ENCODE measurements around the gene MREG. TPM values are rescaled to one million over a fixed set of nuclear protein-coding genes. Genes with fewer than 3 reads are reported as not detected.

MREG gene
- total RNA-seq, 1 experiment from 2014 or later, result 23.0 TPM

DNA sequence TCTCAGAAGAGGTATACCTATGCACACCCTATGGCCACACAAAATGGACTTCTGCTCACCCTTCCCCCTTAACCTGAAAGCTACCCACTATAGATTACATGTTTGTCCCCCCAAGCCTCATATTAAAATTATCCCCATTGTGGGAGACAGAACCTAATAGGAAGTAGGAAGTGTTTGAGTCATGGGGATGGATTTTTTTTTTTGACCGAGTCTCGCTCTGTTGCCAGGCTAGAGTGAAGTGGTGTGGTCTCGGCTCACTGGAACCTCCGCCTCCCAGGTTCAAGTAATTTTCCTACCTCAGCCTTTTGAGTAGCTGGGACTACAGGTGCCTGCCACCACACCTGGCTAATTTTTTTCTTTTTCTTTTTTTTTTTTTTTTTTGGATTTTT lies 98.6 kb downstream of the MREG start:
- no peak for TF ChIP-seq EZH2 (IDR thresholded peaks at IDR 0.05; ENCODE audit: low read depth)
- TF ChIP-seq, protein P1, sequence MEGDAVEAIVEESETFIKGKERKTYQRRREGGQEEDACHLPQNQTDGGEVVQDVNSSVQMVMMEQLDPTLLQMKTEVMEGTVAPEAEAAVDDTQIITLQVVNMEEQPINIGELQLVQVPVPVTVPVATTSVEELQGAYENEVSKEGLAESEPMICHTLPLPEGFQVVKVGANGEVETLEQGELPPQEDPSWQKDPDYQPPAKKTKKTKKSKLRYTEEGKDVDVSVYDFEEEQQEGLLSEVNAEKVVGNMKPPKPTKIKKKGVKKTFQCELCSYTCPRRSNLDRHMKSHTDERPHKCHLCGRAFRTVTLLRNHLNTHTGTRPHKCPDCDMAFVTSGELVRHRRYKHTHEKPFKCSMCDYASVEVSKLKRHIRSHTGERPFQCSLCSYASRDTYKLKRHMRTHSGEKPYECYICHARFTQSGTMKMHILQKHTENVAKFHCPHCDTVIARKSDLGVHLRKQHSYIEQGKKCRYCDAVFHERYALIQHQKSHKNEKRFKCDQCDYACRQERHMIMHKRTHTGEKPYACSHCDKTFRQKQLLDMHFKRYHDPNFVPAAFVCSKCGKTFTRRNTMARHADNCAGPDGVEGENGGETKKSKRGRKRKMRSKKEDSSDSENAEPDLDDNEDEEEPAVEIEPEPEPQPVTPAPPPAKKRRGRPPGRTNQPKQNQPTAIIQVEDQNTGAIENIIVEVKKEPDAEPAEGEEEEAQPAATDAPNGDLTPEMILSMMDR (conservative IDR thresholded peaks at IDR 0.05), result no peak
- no peaks in the 10 kb centered on the region; the same call in 1 of the 2 replicates for H3K9me3 ChIP-seq (ENCODE audit: insufficient read depth, low read depth)
- H3K27me3 ChIP-seq (ENCODE audit: insufficient read depth, low read depth), result no peaks in the 10 kb centered on the region
- H2AFZ ChIP-seq, result no peak overlapping the region
- no peaks in the 10 kb centered on the region for H3K9me2 ChIP-seq (ENCODE audit: insufficient read depth)
- intact Hi-C loops (cut with micrococcal nuclease; ENCODE audit: unreplicated experiment), result no loop called here
- H3F3A ChIP-seq (ENCODE audit: insufficient read depth, low read depth), result peaks cover 13% of the 10 kb centered on the region
- no peaks in the 10 kb centered on the region for H3K79me2 ChIP-seq (ENCODE audit: low read depth)
- H3K36me3 ChIP-seq (ENCODE audit: low read depth), result no peaks in the 10 kb centered on the region
- no peak for DNase-seq
- H4K20me1 ChIP-seq (ENCODE audit: insufficient read depth), result no peaks in the 10 kb centered on the region
- no TSS peak for BruUV-seq (replicated peaks)
- H3K4me2 ChIP-seq, result no peak overlapping the region
- H3K27ac ChIP-seq, result no peak overlapping the region
- H3K4me3 ChIP-seq, result no peak overlapping the region
- CTCF ChIA-PET, result no interaction called here
- peaks cover 11% of the 10 kb centered on the region for H3K4me1 ChIP-seq (replicated peaks; ENCODE audit: insufficient read depth)
- POLR2A ChIA-PET (ENCODE audit: unreplicated experiment), result no interaction called here

DNA sequence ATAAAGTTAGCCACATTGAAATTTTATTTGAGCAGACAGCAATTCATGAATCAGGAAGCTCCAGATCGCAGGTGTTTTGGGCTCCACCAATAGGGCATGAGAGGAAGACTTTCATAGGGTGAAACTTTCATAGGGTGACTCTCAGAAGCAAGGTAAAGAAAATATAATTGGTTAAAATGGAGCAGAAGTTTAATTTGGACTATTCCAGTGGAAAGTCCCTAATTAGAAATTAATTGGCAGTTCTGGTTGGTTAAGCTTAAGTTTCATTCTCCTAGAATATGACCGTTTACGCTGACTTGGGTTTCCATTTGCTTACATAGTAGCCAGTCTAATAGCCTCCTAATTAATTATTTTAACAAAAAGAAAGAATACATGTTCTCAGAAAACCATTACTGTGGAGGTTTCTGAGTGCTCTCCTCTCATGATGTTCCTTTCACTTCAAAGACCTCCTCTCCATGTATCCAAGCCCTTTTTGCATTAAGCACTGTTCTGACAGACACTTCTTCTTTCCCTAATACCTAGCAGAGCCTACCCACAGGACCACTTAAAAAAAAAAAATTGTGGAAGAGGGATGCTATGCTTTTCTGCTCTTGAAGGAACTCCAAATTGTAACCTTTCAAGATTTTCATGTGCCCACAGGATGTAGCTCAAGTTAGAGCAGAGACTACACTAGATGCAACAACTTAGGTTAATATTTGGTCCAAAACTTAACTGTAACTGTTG lies 99.1 kb downstream of the MREG start:
- Histone ChIP-seq H3K36me3 (ENCODE audit: low read depth) (no peaks in the 10 kb centered on the region), H2AFZ (no peak overlapping the region), H3K9me3 (ENCODE audit: insufficient read depth, low read depth) (no peaks in the 10 kb centered on the region; the same call in 1 of the 2 replicates), H3K27me3 (ENCODE audit: insufficient read depth, low read depth) (no peaks in the 10 kb centered on the region), H3K4me3 (no peak overlapping the region), H3K4me1 (replicated peaks; ENCODE audit: insufficient read depth) (peaks cover 11% of the 10 kb centered on the region), H3K79me2 (ENCODE audit: low read depth) (no peaks in the 10 kb centered on the region), H4K20me1 (ENCODE audit: insufficient read depth) (no peaks in the 10 kb centered on the region), H3K9me2 (ENCODE audit: insufficient read depth) (no peaks in the 10 kb centered on the region), H3F3A (ENCODE audit: insufficient read depth, low read depth) (peaks cover 13% of the 10 kb centered on the region), H3K27ac (no peak overlapping the region), H3K4me2 (no peak overlapping the region)
- POLR2A ChIA-PET (ENCODE audit: unreplicated experiment), result no interaction called here
- TF ChIP-seq, protein P1 (conservative IDR thresholded peaks at IDR 0.05), result no peak
- TF ChIP-seq EZH2 (IDR thresholded peaks at IDR 0.05; ENCODE audit: low read depth), result no peak
- no TSS peak for BruUV-seq (replicated peaks)
- intact Hi-C loops (cut with micrococcal nuclease; ENCODE audit: unreplicated experiment), result no loop called here
- no peak for DNase-seq
- CTCF ChIA-PET, result interaction anchor here (0.6 to 0.7 kb wide), 2 partner anchors 190 to 221 kb away, joined by 3 read pairs; no protein-coding TSS in a partner anchor

DNA sequence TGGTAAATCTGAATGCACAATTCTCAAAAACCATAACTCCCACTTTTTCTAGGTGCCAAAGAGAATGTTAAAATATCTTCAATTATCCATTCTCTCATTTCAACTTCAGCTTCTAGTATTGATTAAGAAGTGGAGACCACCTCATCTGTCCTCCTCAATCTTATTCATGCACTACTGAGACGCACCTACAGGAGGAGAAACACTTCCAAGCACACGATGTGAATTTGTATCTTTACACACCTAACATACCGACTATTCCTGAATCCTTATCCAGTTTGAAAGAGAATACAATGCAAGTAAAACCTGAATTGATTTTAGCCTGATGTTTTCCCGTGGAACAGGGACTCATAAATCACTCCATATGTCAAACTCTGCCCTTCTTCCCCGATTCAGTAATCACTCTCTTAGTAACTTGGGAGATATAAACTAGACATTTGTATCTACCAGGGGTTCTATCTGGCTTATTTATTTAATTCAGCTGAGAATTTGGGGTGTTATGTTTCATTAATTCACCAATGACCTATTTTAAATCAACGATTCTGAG lies 101.0 kb downstream of the MREG start:
- Histone ChIP-seq H3K9me3 (ENCODE audit: insufficient read depth, low read depth) (no peaks in the 10 kb centered on the region; the same call in 1 of the 2 replicates), H4K20me1 (ENCODE audit: insufficient read depth) (no peaks in the 10 kb centered on the region), H3K9me2 (ENCODE audit: insufficient read depth) (no peaks in the 10 kb centered on the region), H2AFZ (no peak overlapping the region), H3K36me3 (ENCODE audit: low read depth) (no peaks in the 10 kb centered on the region), H3K4me1 (replicated peaks; ENCODE audit: insufficient read depth) (no peaks in the 10 kb centered on the region), H3K27ac (no peak overlapping the region), H3K4me3 (no peak overlapping the region), H3K79me2 (ENCODE audit: low read depth) (no peaks in the 10 kb centered on the region), H3K27me3 (ENCODE audit: insufficient read depth, low read depth) (no peaks in the 10 kb centered on the region), H3K4me2 (no peak overlapping the region), H3F3A (ENCODE audit: insufficient read depth, low read depth) (peaks cover 1% of the 10 kb centered on the region; the same call in 1 of the 2 replicates)
- POLR2A ChIA-PET (ENCODE audit: unreplicated experiment), result no interaction called here
- CTCF ChIA-PET, result no interaction called here
- no peak for DNase-seq
- intact Hi-C loops (cut with micrococcal nuclease; ENCODE audit: unreplicated experiment), result no loop called here
- no TSS peak for BruUV-seq (replicated peaks)
- no peak for TF ChIP-seq EZH2 (IDR thresholded peaks at IDR 0.05; ENCODE audit: low read depth)
- TF ChIP-seq, protein P1 (conservative IDR thresholded peaks at IDR 0.05), result no peak

Measured in PC-9 (cell line).